Left renal pelvis (tissue), 4 donors: ENCODE measurements around the gene TMEM18. TPM values are rescaled to one million over a fixed set of nuclear protein-coding genes. Genes with fewer than 3 reads are reported as not detected.

Experiments
- DNase-seq, 4 donors: peaks; one replicate each; pipeline ENCODE4 v3.0.0-alpha.2; 2013; ENCODE audit warnings: low read depth in 4 of 4, low spot score in 3 of 4
- polyA plus RNA-seq, 4 donors: library from polyadenylated mRNA; unstranded; fragments of 120-200 nt; gene quantifications; one replicate each; pipeline ENCODE4 v1.2.1, GENCODE V29; 2013; ENCODE audit not compliant: insufficient read length in 4 of 4

The TMEM18 gene
- polyA plus RNA-seq, 4 donors: 50.1 to 60.8 (median 56.5) TPM

DNA sequence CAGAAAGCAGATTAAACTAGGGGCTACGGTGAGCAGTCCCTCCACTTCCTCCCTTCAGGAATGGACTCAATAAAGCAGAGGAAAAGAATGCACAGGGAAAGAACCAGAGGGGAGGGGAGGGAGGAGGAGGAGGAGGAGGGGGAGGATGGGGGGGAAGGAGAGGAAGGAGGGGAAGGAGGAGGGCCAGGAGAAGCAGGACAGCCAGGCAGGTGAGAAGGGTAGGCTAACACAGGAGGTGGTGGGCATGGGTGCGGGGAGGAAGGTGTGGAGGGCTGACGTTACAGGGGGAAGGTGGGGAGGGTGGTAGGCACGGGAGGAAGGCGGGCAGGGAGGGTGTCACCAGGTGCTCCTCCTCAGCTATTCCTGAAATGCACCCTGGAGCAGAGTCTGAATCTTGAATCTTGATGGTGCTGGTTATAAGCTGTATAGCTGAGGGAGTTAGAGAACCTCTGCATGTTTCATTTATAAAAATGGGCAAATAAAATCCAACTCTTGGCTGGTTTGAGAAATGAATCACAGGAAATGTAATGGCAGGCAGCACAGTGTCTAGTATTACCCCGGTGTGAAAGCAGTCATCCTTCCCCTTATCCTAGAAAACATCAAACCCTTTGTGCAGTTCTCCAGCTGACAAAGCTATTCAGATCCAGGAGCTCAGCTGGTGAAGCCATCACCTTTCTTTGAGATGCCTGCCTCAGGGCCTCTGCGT is 3.4 kb downstream of the TMEM18 start:
- no peak for DNase-seq

DNA sequence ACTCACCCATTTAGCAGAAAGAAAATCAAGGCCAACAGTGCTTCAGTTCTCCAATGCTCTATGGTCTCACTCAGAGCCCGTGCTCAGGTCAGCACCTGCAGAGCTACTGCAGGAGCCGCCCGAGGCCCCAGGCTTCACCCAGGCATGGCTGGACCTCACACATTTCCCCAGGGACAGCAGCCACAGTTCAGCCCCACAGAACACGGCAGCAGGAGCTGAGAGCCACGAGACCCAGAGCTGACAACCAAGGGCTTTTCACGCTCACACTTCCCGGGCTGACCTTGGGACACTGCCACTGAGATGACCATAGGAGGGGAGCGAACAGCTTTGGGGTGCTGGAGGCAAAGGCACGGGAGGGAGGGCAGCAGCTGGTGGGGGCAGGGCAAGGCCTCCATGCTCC is 4.2 kb downstream of the TMEM18 start:
- no peak for DNase-seq

DNA sequence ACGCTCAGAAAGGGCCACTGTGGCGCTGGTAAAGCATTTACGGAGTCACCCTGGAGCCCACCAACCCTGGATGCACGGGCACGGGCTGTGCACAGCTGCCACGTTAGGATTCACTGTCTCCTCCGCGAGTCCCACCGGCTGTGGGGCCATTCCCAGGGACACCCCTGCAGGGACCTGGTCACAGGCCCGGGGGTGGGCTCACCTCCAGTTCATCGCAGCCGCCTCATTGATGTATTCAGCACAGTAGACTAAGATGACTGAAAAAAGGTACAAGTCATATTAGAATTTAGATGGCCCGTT is 4.7 kb downstream of the TMEM18 start:
- no peak for DNase-seq

DNA sequence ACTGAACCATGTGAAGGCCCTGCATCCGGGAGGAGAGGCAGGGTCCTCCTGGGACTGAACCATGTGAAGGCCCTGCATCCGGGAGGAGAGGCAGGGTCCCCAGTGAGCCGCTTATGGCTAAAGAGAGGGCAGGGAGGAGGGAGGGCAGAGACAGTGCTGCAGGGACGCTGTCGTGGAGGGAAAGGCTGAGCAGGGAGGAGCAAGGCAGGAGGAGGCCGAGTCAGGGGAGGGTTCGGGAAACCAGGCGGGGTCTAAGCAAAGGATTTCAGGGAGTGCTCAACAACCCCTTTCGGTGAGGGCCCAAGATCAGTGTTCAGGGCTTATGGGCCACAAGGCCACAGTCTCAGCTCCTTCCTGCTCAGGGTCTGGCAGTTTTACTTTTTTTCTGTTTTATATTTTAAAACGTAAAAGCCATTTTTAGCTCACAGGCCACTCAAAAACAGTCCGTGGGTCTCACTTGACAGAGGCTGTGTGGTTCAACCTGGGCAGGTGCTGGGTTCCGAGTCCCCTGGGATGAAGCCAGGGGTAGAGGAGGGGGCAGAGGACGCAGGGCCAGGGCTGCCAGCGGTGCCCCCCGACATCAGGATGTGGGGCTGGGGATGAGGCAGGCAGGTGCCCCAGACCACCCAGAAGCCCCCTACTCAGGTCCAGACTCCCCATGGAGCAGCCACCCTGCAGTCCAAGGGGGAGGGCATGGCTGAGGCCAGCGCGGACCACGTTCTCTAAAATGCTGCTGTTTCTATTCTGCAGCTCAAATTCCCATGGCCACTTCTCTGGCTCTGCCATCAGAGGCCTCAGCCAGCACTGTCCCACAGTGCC is 5.2 kb downstream of the TMEM18 start:
- DNase-seq: no peak

DNA sequence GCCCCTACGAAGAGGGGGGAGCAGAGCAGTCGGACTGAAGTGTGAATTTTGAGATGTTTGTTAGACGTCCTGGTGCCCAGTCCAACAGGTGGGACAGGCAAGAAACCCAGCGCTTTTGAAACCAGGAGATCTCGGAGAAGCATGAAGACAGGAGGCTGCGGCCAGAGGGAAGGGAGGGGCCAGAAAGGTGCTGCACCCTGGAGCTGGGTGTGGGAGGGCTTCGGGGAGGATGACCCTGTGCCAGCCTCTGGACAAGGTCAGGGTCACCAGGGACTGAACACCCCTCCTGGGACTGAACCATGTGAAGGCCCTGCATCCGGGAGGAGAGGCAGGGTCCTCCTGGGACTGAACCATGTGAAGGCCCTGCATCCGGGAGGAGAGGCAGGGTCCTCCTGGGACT is 6.1 kb downstream of the TMEM18 start:
- DNase-seq: no peak

DNA sequence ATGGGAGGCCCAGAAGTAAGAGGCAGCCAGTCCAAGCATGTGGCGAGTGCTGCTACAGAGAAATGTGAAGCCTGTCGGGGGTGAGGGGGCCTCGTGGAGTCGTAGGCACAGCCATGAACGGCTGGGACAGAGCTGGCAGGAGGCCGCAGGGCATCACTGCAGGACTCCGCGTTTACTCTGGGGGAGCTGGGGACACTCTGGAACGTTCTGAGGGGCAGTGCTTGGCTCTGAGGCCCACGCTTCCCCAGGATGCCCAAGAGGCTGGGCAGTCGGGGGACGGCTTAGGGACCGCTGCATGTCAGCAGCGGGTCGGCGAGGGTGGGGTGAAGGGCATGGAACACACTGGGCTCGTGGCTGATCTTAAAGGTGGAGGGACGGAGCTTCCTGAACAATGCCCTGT is 6.6 kb downstream of the TMEM18 start:
- DNase-seq: no peak

DNA sequence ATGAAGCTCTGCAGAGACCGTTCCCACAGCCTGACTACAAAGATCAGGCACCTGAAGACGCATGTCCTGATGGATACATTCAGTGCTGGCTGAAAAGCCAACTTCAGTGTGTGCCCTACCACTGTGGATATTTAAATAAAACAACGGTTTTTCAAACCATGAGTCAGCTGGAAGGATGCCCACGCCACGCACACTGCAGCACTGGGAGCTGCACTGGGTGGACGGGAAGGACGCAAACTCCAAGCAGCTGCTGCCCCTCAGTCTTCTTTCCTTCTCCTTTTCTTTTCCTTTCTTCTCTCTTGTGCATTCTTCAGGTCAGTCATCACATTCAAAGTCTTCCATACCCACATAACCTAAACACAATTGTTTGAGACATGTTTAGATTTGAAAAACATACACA is 7.9 kb downstream of the TMEM18 start:
- no peak for DNase-seq

DNA sequence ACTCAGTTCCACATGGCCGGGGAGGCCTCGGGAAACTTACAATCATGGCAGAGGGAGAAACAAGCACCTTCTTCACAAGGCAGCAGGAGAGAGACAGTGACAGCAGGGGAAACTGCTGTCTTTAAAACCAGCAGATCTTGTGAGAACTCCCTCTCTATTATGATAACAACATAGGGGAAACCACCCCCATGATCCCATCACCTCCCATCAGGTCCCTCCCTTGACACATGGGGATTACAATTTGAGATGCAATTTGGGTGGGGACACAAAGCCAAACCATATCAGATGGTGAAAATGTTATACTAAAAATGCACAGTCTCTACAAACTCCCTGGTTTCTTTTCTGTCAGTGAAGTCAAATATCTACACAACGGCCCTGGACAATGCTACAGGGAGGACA is 9.2 kb downstream of the TMEM18 start:
- DNase-seq: no peak

DNA sequence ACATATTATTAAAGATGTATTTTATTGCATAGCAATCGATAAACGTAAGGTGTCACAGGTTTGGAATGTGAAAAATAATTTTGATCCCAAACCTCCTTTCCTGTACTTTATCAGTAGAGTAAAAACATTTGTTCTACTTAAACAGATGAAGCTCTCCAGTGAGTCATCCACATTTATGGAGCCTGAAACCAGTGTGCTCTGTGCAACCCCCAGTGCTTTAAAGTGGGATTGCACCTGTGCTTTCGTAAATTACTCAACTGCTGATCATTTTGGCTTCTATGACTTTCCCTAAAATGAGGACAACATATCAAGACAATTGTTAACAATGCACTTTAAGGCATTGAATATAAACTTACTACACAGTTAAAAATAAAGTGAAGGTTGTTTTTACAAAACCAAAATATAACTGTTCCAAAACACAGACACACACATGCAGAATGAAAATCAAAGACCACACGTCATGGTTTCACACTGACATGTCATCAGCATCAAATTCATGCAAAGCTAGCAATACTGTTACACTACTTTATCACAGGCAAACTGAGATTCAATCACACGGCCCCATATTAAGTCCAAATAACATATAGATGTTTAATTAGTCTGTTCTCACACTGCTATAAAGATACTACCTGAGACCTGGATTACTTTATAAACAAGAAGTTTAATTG is 9.7 kb downstream of the TMEM18 start:
- no peak for DNase-seq

DNA sequence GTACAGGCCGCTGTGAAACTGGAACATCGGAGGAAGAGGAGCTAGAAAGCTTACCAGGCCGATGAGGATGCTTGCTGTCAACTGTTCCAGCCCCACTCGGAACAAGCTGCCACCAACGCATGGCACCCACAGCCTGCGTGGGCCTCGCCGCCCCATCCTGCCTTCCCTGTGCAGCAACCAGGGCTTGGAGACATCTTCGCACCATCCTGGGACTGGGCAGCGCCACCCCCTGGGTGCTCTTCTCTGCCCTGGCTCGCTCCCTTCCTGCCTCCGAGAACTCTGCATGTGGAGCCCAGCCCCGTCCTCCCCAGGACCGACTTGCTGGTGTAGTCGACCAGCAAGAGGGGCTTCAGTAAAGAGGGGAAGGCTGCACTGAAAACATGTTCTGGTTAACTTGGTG is 10.8 kb downstream of the TMEM18 start:
- DNase-seq: no peak

DNA sequence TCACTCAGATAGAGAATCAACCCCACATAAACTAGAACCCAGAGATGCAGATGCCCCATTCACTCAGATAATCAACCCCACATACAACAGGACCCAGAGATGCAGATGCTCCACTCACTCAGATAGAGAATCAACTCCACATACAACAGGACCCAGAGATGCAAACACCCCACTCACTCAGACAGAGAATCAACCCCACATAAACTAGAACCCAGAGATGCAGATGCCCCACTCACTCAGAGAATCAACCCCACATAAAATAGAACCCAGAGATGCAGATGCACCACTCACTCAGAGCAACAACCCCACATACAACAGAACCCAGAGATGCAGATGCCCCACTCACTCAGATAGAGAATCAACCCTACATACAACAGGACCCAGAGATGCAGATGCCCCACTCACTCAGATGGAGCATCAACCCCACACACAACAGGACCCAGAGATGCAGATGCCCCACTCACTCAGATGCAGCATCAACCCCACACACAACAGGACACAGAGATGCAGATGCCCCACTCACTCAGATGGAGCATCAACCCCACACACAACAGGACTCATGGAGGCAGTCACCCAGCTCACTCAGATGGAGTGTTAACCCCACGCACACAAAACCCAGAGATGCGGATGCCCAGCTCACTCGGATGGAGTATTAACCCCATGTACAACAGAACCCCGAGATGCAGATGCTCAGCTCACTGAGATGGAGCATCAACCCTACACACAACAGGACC is 11.7 kb downstream of the TMEM18 start:
- DNase-seq: no peak

DNA sequence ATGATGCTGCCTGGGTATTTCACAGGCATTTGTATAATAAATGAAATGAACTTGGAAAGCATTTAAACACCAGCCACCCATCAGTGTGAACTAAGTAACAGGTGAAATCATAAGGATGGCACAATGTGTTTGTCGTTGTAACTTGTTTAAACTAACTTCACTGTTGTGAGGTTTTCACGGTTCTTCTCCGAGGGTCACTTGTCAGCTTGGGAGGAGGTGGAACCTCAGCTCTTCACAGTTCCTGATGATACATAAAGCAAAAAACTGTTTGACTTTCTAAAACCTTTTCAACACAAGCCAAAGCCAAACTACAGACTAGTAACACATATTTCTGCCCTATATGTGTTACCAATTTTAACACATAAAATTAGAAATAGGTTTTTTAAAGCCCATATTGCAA is 13.1 kb downstream of the TMEM18 start:
- DNase-seq: no peak

DNA sequence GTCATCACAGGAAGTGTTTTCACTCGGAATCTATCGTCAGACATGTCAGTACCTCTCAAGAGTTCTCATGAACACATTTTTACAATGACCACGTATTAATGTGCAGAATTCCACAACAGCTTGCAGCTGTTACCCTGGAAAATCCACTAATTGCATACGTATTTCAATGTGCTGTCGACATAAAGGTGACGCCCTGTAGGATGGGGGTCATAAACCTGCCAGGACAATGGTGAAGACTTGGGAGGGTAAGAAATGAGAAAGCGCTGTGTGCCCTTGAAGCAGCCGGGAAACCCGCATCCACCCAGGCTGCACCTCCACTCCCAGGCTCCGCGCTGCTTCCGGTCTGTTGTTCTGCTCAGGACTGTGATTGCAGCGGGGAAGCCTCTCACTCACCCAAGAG is 14.0 kb downstream of the TMEM18 start:
- DNase-seq: no peak

DNA sequence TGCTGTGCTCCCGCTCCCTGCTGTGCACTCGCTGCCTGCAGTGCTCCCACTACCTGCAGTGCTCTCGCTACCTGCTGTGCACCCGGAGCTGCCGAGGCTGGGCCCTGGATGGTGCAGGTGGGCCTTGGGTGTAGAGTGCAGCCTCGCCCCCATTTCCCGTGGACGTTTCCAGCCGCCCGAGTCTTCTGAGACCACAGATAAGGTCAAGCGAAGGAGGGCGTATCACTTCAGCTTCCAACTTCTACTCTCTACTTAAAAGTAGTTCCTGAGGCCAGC is 15.9 kb downstream of the TMEM18 start:
- no peak for DNase-seq

DNA sequence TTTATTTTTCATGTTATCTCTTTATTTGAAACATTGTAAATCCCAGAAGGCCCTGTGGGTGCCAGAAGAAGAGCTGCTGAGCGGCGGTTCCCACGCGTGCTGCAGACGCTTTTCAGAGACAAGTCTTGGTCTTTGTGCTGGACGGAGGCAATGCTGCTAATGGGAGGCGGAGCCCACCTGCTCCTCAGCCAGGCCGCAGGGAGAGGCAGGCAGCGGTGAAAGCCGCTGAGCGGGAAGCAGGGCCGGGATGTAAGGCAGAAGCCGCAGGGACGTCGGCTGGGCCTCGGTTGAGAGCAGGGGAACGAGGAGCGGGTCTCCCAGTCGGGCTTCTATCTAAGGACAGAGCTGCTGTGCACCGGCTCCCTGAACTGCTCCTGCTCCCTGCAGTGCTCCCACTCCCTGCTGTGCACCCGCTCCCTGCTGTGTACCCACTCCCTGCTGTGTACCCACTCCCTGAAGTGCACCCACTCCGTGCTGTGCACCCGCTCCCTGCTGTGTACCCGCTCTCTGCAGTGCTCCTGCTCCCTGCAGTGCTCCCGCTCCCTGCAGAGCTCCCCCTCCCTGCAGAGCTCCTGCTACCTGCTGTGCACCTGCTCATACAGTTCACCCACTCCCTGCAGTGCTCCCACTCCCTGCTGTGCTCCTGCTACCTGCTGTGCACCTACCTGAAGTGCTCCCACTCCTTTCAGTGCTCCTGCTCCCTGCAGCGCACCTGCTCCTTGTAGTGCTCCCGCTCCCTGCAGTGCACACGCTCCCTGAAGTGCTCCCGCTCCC is 16.4 kb downstream of the TMEM18 start:
- DNase-seq: no peak

DNA sequence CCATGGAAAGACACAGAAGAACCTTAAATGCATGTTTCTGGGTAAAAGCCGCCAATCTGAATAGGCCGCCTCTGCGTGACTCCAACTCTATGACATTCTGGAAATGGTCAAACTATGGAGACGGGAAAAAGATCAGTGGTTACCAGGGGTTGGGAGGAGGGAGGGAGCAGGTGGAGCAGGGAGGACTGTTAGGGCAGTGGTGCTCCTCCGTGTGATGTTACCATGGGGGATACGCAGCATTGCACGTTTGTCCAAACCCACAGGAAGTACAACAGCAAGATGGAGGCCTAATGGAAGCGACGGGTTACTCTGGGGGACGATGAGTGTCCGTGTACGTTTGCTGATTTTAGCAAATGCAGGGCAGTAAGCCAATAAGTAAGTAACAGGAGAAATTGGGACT is 17.2 kb downstream of the TMEM18 start:
- DNase-seq: no peak

DNA sequence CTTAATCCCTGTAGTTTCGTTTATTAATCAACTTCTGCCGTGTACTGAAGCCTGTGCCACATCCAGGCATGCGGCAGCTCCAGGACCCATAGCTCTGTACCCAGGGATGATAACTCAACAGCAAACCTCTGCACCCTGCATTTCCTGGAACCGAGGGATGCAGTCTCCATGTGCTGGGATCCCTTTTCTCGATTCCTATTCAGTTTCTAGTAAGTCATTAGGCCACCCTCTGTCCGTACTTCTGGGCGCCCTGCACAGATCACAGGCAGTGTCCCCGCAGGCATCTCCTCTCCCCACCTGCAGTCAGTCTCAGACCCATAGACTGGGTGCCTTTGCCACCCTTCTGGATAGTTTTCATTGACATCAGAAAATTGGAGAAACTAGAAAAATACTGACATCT is 18.8 kb downstream of the TMEM18 start:
- DNase-seq: no peak

DNA sequence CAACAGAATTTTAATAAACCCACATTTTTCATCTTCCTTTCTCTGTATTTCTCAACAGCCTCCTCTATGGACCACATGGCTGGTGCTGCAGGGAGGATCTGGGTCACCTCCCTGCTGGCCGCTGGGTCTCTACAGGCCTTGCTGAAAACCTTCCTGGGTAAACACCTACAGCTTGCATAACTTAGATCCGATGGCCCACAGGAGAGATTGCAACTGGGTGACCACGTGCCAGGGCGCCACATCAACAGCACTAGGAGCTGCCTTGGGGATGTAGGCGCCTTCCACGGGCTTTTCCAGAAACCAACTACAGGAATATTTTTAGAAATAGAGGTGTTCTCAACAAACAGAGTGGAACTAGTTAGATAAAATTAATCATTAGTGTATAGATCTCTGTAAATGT is 19.4 kb downstream of the TMEM18 start:
- DNase-seq: no peak

DNA sequence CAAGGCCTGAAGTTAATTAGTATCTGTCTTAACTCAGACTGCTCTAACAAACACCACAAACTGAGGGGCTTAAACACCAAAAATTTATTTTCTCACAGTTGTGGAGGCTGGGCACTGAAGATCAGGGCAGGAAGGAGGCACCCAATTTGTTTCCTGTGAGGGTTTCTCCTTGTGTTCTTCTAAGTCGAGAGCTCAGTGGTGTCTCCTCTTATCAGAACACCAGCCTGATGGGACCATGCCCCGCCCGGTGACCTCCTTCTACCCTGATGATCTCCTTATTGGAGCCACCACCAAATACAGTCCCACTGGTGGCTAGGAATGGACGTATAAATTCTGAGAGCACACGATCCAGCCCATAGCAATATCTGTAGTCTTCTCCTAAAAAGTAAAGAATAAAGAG is 20.5 kb downstream of the TMEM18 start:
- no peak for DNase-seq

DNA sequence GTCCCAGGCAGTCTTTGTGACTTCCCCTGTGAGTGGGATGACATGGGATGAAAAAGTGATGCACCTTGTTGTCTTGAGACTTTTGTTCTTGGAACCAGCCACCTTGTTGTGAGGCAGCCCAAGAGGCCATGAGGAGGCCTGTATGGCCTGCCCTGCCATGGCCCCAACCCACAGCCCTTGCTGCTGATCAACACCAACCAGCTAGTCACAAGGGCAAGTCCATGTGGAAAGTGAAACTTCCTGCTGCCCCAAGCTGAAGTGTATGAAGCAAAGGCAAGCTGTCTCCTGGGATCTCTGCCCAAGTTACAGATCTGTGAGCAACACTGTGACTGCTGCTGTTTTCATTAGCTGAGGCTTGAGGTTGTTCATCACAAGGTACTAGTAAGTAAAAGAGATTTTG is 21.6 kb downstream of the TMEM18 start:
- no peak for DNase-seq

DNA sequence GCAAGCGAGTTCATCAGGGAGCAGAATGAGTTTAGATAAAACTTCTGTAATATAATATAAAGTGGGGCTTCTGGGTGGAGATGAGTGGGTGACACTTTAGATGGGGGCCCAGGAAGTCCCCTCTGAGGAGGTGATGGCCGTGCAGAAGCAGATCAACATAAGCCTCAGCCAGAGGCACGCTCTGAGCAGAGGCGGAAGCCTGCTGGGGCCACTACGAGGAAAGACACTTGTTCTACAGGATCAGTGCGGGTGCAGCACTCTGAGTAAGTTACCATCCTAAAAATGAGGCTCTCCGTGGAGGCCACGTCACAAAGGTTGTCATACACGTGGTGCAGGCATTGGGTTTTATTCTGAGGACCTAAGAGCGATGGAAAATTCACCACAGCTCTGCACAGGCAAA is 22.3 kb downstream of the TMEM18 start:
- no peak for DNase-seq
